GM21390 (cell line): Measurements from ENCODE around the gene SLC2A13.
"Not testable (repeated sequence)": the region's sequence is repeated elsewhere in the genome, so short reads cannot be mapped to it uniquely, and the experiment has no call there.

ENCODE experiments used
- ATAC-seq: cut with Tn5 transposase; IDR thresholded peaks from one replicate; pipeline ENCODE4 v1.9.1; 2021; ENCODE audit not compliant: unreplicated experiment

SLC2A13 gene

DNA sequence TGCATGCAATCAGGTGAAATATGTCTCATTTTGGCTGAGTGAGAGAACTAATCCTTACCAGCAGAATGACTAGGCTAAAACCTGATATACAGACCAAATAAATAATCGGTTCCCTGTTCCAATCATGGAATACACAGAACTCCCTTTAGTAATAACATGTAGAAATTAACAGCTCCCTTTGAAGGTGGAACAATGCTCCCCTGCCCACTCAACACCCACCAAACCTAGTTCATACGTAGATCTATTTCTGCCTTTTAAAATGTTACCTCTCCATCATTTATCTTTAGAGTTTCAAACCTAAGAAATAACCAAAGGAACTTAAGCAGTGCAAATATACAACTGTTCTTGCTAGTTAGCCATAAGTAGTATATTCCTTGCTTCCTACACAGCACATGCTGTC is 332.6 kb downstream of the SLC2A13 start:
- no peak for ATAC-seq

DNA sequence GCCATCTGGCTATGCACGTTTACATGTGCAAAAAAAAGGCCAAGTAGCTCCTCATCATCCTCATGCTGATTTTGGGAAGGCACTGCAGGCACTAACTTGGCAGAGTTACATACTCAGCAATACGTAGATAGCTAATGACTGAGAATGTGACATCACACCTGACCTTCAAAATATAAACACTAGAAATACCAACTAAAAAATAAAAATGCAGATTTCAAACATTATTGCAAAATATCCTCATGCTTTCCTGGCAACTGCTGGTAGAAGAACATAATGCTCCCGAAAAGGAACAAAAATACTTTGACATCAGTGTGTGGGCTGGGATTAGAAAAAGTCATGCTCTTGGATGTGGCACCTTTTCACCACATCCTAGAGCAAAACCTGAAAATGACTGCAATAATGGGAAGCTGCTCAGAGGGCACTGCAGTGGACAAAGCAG is 333.0 kb downstream of the SLC2A13 start:
- no peak for ATAC-seq

DNA sequence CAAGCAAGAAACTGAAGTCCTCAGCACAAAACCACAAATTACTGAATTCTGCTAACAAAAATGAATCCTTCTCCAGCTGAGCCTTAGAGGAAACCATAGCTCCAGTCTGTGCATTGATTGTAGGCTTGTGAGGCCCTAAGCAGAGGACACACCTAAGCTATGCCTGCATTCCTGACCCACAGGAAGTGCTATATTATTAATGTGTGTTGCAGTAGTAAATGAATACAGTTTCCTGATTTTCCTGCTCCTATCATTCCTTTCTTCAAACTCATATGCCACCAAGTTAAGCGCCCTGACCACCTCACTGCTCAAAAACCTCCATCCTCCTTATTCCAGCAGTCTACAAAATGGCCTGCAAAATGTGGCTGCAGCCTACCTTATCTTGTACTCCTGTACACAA is 334.4 kb downstream of the SLC2A13 start:
- ATAC-seq = no peak

GRCh38 chr12:39764944-39765560 is 340.8 kb downstream of the SLC2A13 start:
- ATAC-seq = peak; percentile 79

DNA sequence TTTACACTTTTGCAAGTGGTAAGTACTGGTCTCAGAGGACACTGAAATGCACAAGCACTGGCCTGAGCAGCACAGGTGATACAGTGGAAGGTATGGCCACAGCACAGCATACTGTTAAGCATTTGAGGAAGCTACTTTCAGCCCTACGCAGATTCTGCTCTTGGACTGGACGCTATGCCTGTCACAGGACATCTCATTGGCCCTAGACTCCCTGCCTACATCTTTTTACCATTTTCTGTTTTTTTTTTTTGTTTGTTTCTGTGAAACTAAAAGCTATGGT is 342.1 kb downstream of the SLC2A13 start:
- no peak for ATAC-seq

GRCh38 chr12:39763071-39763889 is 342.6 kb downstream of the SLC2A13 start:
- ATAC-seq = no peak

DNA sequence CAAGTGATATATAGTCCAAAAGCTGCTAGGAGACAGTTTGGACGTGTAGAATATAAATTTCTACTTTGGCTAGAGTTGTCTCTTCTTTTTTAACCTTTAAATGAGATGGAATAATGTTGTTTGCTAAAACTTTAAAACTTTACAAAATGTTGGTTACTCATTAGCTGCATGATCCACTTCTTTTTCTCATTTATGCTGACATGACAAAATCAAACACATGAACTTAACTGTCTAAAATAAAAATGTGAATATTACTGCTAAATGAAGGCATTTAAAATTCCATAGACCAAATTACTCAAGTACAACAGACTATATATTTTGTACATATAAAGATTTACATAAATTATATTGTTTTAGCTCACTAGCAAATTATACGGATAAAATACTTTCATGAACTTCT is 350.4 kb downstream of the SLC2A13 start:
- ATAC-seq = no peak

DNA sequence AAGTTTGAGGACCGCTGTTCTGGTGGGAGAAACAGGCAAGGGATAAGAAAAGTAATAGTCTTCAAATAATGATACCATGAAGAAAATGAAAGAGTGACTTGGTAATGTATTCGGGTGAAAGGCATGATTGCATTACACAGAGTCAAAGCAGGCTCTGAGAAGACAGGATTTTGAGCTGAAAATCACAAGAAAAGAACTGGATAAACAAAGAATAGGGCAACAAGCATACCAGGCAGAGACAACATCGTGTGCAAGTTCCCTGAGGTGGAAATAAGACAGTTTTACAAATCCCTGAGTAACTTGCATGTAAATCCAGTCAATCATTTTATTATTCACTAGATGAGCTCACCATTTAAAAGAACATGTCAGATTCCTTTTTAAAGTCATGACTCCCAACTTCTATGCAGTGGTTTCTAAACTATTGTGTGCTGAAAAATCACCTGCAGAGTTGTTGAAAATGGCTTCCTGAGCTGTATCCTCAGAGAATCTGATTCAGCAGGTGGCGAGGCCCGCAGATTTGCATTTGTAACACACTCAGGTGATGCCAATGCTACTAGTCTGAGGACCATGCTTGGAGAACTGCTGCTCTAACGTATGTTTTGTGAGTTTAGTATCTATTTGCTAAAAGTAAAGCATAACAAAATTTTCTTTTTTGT is 353.3 kb downstream of the SLC2A13 start:
- no peak for ATAC-seq

DNA sequence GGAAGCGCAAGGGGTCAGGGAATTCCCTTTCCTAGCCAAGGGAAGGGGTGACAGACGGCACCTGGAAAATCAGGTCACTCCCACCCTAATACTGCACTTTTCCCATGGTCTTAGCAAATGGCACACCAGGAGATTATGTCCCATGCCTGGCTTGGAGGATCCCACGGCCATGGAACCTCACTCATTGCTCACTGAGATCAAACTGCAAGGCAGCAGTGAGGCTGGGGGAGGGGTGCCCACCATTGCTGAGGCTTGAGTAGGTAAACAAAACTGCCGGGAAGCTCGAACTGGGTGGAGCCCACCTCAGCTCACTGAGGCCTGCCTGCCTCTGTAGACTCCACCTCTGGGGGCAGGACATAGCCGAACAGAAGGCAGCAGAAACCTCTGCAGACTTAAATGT is 359.7 kb downstream of the SLC2A13 start:
- ATAC-seq = not testable (repeated sequence)

GRCh38 chr12:39743655-39744054 is 362.2 kb downstream of the SLC2A13 start:
- ATAC-seq = no peak

DNA sequence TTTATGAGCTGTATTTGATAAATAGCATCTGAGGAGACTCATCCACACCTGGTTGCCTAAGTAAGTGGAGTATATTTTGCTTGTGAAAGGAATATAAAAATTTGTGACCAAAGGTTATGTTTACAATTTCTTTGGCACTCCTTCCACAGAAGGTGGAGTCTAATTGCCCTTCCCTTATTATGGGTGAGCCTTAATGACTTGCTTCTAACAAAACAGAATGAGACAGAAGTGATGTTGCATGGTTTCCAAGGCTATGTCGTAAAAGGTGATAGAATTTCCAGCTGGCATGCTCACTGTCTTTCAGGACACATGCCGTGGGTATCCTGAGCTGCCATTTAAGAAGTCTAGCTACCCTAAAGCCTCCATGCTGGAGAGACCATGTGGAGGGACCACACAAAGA is 369.5 kb downstream of the SLC2A13 start:
- ATAC-seq = no peak

GRCh38 chr12:39723831-39724230 is 382.1 kb downstream of the SLC2A13 start:
- no peak for ATAC-seq

DNA sequence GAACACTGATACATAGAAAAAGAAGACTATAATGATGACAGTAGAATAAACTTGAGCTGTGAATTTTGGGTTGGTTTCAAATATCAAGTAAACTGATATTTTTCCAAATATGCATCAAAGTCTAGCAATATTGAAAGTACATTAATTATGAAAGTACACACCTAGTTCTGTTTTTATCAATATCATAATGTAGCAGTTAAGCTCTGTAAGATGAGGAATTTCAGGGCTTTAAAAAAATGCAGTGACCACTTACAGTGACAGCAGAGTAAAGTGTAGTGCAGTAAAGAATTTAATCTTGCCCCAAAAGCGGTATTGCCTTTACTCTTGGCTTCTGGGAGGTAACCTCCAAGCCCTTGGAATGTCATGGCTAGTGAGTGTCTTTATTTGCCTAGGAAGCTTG is 383.4 kb downstream of the SLC2A13 start:
- ATAC-seq = no peak

DNA sequence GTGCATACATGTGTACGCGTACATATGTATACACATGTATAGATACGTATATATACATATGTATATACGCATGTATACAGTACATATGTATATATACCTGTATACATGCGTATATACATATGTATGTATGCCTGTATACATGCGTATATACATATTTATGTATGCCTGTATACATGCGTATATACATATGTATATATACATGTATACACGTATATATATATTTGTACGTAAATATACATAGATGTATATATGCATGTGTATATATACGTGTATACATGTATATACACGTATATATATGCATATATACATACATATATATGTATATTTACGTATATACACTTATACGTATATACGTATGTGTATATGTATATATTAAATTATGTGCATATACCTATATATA is 392.3 kb downstream of the SLC2A13 start:
- ATAC-seq = no peak

- no peak for ATAC-seq
Observed at GRCh38 chr12:39712334-39712733, 393.5 kb downstream of the SLC2A13 start.
